ENCODE data around the gene PRIMA1. TPM values are rescaled to one million over a fixed set of nuclear protein-coding genes. Genes with fewer than 3 reads are reported as not detected.
A peak's percentile ranks its signal among the peaks of the same experiment; 100 is the strongest.
"Not testable (repeated sequence)": the region's sequence is repeated elsewhere in the genome, so short reads cannot be mapped to it uniquely, and the experiment has no call there.

The PRIMA1 gene
- total and polyA plus RNA-seq, 10 of the 15 experiments (the other 5 are each of a cell fraction or from before 2014, with no cell fraction given), result not detected

DNA sequence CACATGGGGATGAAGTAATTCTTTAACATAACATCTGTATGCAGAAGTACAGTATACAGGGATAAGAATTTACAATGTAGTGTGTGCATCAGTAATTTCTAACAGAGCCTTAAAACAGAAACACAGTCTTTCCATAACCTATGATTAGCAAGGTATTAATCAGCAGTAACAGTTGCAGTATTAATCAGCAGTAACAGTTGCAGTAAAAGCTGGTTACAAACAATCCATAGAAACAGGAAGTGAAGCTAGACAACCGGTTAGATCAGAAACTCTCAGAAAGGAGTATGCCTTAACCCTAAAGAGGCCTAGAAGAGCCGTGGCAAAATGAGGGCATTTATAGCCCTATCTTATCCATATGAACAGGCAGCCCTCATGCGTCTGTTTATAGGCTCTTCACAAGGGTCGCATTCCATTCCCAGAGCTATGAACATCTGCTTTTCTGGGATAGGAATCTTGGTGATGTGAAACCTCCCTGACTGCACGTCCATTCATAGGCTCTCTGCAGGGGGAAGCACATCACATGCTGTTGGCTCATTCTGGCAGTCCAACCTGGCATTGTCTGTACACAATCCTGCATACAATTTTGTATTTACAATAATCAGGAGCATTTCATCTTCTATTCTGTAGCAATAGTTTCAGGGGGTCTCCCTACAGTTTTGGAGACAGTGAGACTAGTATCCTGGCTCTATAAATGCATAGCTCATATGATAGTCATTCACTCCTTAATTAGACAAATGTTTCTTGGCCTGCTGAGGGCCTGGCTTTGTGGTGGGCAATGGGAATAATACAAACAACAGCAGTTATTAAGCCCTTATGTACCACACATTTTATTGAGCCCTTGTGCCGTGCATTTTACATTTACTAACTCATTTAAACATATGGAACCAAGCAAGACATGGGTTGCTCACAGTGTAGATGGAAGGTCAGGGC lies 21.5 kb upstream of the PRIMA1 start:
- H3K4me3 ChIP-seq; H3K79me2 ChIP-seq (ENCODE audit: control insufficient read depth, insufficient read depth, low read length); intact Hi-C loops (cut with micrococcal nuclease; ENCODE audit: unreplicated experiment); POLR2A ChIA-PET; BruUV-seq (replicated peaks); H3K27ac ChIP-seq (ENCODE audit: control insufficient read depth, insufficient read depth); H3K36me3 ChIP-seq (ENCODE audit: control insufficient read depth in 2 of 2, insufficient read depth in 2 of 2, low read length in 1 of 2); H3K9ac ChIP-seq (ENCODE audit: control insufficient read depth, insufficient read depth, low read length); H3K27me3 ChIP-seq (replicated peaks in 1 of 2; ENCODE audit: control insufficient read depth in 2 of 2, insufficient read depth in 2 of 2, low read length in 1 of 2); in situ Hi-C loops (cut with MboI); H2AFZ ChIP-seq (ENCODE audit: control insufficient read depth, low read depth, low read length); H3K4me1 ChIP-seq (ENCODE audit: control insufficient read depth, insufficient read depth, low read length); FAIRE-seq; SMC1A ChIA-PET (ENCODE audit: uncharacterized antibody, unreplicated experiment); H4K20me1 ChIP-seq (ENCODE audit: control insufficient read depth, insufficient read depth); RAD21 ChIA-PET (ENCODE audit: unreplicated experiment); H3K4me2 ChIP-seq (ENCODE audit: control insufficient read depth, insufficient read depth): not testable (repeated sequence)
- ATAC-seq (peak; percentile 82), DNase-seq (ENCODE audit: low read depth, low spot score) (peak; percentile 36)
- H3K9me3 ChIP-seq (replicated peaks; ENCODE audit: control insufficient read depth, insufficient read depth, low read length), result peaks cover 17% of the 10 kb centered on the region
- CTCF ChIA-PET, result interaction anchor here (1.1 kb wide), 1 partner anchor 11 kb away, joined by 3 read pairs; no protein-coding TSS in a partner anchor
- 13% methylated on average over 6 of the region's 6 CpGs for WGBS (ENCODE audit: insufficient coverage, insufficient replicate concordance, low lambda C conversion rate, missing lambda C conversion rate)
- TF ChIP-seq IKZF2 (IDR thresholded peaks at IDR 0.05) (peak; percentile 37 to 80; a peak in 3 of 4 replicates), EP300 (IDR thresholded peaks at IDR 0.05; ENCODE audit: borderline replicate concordance in 1 of 2, control insufficient read depth in 1 of 2, low read depth in 2 of 2, low read length in 2 of 2) (peak in 1 of 2 experiments; percentile 35; a peak in 1 of 4 replicates), RAD51 (IDR thresholded peaks at IDR 0.05) (0 out of 2 replicates have a peak, but pooled peaks have one; percentile 15), NR2F1 (conservative IDR thresholded peaks at IDR 0.05) (peak; percentile 32; the same call in 1 of the 2 replicates), DPF2 (IDR thresholded peaks at IDR 0.05) (peak; percentile 61), PAX5 (IDR thresholded peaks at IDR 0.05; ENCODE audit: borderline replicate concordance, low read depth, low read length) (0 out of 2 replicates have a peak, but pooled peaks have one; percentile 34), ATF7 (IDR thresholded peaks at IDR 0.05; ENCODE audit: low read depth) (peak; percentile 81), BACH1 (IDR thresholded peaks at IDR 0.05; ENCODE audit: borderline replicate concordance) (peak; percentile 79; the same call in 1 of the 2 replicates), BCL11A (IDR thresholded peaks at IDR 0.05; ENCODE audit: low read depth, low read length) (peak; percentile 62; the same call in 1 of the 2 replicates), ZNF24 (IDR thresholded peaks at IDR 0.05) (peak; percentile 37; the same call in 1 of the 2 replicates), MEF2A (IDR thresholded peaks at IDR 0.05; ENCODE audit: insufficient read depth, low read depth, low read length) (peak; percentile 80), JUNB (IDR thresholded peaks at IDR 0.05) (peak; percentile 92), TCF3 (IDR thresholded peaks at IDR 0.05; ENCODE audit: borderline replicate concordance, insufficient read depth, low read depth, low read length) (0 out of 2 replicates have a peak, but pooled peaks have one; percentile 25), IRF4 (IDR thresholded peaks at IDR 0.05; ENCODE audit: low read depth, low read length) (peak; percentile 84), NFIC (IDR thresholded peaks at IDR 0.05; ENCODE audit: low read depth, low read length) (peak; percentile 56), MEF2B (IDR thresholded peaks at IDR 0.05; ENCODE audit: partially characterized antibody, poor library complexity, severe bottlenecking) (peak; percentile 83), RUNX3 (IDR thresholded peaks at IDR 0.05; ENCODE audit: low read length) (peak; percentile 61), BHLHE40 (IDR thresholded peaks at IDR 0.05; ENCODE audit: borderline replicate concordance in 1 of 2, low read depth in 2 of 2, low read length in 1 of 2) (peak in 1 of 2 experiments; percentile 18; a peak in 1 of 4 replicates), CREM (IDR thresholded peaks at IDR 0.05; ENCODE audit: low read depth) (peak; percentile 31; the same call in 1 of the 2 replicates)
- TF ChIP-seq, protein P1, sequence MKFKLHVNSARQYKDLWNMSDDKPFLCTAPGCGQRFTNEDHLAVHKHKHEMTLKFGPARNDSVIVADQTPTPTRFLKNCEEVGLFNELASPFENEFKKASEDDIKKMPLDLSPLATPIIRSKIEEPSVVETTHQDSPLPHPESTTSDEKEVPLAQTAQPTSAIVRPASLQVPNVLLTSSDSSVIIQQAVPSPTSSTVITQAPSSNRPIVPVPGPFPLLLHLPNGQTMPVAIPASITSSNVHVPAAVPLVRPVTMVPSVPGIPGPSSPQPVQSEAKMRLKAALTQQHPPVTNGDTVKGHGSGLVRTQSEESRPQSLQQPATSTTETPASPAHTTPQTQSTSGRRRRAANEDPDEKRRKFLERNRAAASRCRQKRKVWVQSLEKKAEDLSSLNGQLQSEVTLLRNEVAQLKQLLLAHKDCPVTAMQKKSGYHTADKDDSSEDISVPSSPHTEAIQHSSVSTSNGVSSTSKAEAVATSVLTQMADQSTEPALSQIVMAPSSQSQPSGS (IDR thresholded peaks at IDR 0.05; ENCODE audit: low read length), result peak; percentile 72
- TF ChIP-seq, protein P2, sequence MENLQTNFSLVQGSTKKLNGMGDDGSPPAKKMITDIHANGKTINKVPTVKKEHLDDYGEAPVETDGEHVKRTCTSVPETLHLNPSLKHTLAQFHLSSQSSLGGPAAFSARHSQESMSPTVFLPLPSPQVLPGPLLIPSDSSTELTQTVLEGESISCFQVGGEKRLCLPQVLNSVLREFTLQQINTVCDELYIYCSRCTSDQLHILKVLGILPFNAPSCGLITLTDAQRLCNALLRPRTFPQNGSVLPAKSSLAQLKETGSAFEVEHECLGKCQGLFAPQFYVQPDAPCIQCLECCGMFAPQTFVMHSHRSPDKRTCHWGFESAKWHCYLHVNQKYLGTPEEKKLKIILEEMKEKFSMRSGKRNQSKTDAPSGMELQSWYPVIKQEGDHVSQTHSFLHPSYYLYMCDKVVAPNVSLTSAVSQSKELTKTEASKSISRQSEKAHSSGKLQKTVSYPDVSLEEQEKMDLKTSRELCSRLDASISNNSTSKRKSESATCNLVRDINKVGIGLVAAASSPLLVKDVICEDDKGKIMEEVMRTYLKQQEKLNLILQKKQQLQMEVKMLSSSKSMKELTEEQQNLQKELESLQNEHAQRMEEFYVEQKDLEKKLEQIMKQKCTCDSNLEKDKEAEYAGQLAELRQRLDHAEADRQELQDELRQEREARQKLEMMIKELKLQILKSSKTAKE (IDR thresholded peaks at IDR 0.05; ENCODE audit: low read depth, poor library complexity, severe bottlenecking), result peak; percentile 82

Measured in GM12878 (cell line).